ENCODE measurements around the gene CNTNAP2. TPM values are rescaled to one million over a fixed set of nuclear protein-coding genes. Genes with fewer than 3 reads are reported as not detected.

The CNTNAP2 gene
- total RNA-seq, 1 donor from 2014 or later: 0.27 TPM

GRCh38 chr7:148383651-148384050 lies 2267.1 kb downstream of the CNTNAP2 start:
- no peak overlapping the region for H3K4me3 Mint-ChIP-seq (ENCODE audit: unreplicated experiment)
- no peak overlapping the region for H3K27ac Mint-ChIP-seq (ENCODE audit: unreplicated experiment)
- DNase-seq (ENCODE audit: low spot score): no peak
- no peaks in the 10 kb centered on the region for H3K36me3 Mint-ChIP-seq (ENCODE audit: low read depth)
- TF ChIP-seq CTCF (IDR thresholded peaks at IDR 0.05): no peak
- H3K4me1 Mint-ChIP-seq (ENCODE audit: low read depth): no peaks in the 10 kb centered on the region
- H3K9me3 Mint-ChIP-seq (ENCODE audit: low read depth): peaks cover 4% of the 10 kb centered on the region
- peaks cover 4% of the 10 kb centered on the region for H3K27me3 Mint-ChIP-seq (ENCODE audit: low read depth)

GRCh38 chr7:148385009-148385682 lies 2268.5 kb downstream of the CNTNAP2 start:
- peaks cover 4% of the 10 kb centered on the region for H3K27me3 Mint-ChIP-seq (ENCODE audit: low read depth)
- no peak overlapping the region for H3K27ac Mint-ChIP-seq (ENCODE audit: unreplicated experiment)
- no peak overlapping the region for H3K4me3 Mint-ChIP-seq (ENCODE audit: unreplicated experiment)
- no peak for TF ChIP-seq CTCF (IDR thresholded peaks at IDR 0.05)
- H3K9me3 Mint-ChIP-seq (ENCODE audit: low read depth): peaks cover 9% of the 10 kb centered on the region
- no peaks in the 10 kb centered on the region for H3K36me3 Mint-ChIP-seq (ENCODE audit: low read depth)
- no peak for DNase-seq (ENCODE audit: low spot score)
- H3K4me1 Mint-ChIP-seq (ENCODE audit: low read depth): no peaks in the 10 kb centered on the region

- H3K27me3 Mint-ChIP-seq (ENCODE audit: low read depth): peaks cover 12% of the 10 kb centered on the region
- no peak overlapping the region for H3K27ac Mint-ChIP-seq (ENCODE audit: unreplicated experiment)
- peaks cover 5% of the 10 kb centered on the region for H3K9me3 Mint-ChIP-seq (ENCODE audit: low read depth)
- no peak for DNase-seq (ENCODE audit: low spot score)
- no peak for TF ChIP-seq CTCF (IDR thresholded peaks at IDR 0.05)
- H3K4me3 Mint-ChIP-seq (ENCODE audit: unreplicated experiment): no peak overlapping the region
- no peaks in the 10 kb centered on the region for H3K4me1 Mint-ChIP-seq (ENCODE audit: low read depth)
- no peaks in the 10 kb centered on the region for H3K36me3 Mint-ChIP-seq (ENCODE audit: low read depth)
These were observed 2273.8 kb downstream of the CNTNAP2 start for GRCh38 chr7:148390381-148390780.

- Mint-ChIP-seq H3K4me3 (ENCODE audit: unreplicated experiment) (no peak overlapping the region), H3K4me1 (ENCODE audit: low read depth) (no peaks in the 10 kb centered on the region), H3K27me3 (ENCODE audit: low read depth) (peaks cover 21% of the 10 kb centered on the region)
These were observed 2275.0 kb downstream of the CNTNAP2 start for GRCh38 chr7:148391591-148391990.

GRCh38 chr7:148394582-148394981 lies 2278.0 kb downstream of the CNTNAP2 start:
- Mint-ChIP-seq H3K27me3 (ENCODE audit: low read depth) (peaks cover 39% of the 10 kb centered on the region), H3K36me3 (ENCODE audit: low read depth) (no peaks in the 10 kb centered on the region), H3K4me1 (ENCODE audit: low read depth) (no peaks in the 10 kb centered on the region), H3K9me3 (ENCODE audit: low read depth) (no peaks in the 10 kb centered on the region), H3K4me3 (ENCODE audit: unreplicated experiment) (no peak overlapping the region), H3K27ac (ENCODE audit: unreplicated experiment) (no peak overlapping the region)
- no peak for DNase-seq (ENCODE audit: low spot score)
- no peak for TF ChIP-seq CTCF (IDR thresholded peaks at IDR 0.05)

More at GRCh38 chr7:148391591-148391990, 2275.0 kb downstream of the CNTNAP2 start:
- peaks cover 5% of the 10 kb centered on the region for H3K9me3 Mint-ChIP-seq (ENCODE audit: low read depth)
- no peak overlapping the region for H3K27ac Mint-ChIP-seq (ENCODE audit: unreplicated experiment)
- TF ChIP-seq CTCF (IDR thresholded peaks at IDR 0.05): no peak
- H3K36me3 Mint-ChIP-seq (ENCODE audit: low read depth): no peaks in the 10 kb centered on the region
- no peak for DNase-seq (ENCODE audit: low spot score)
